ENCODE measurements around the gene NEAT1. TPM values are rescaled to one million over a fixed set of nuclear protein-coding genes. Genes with fewer than 3 reads are reported as not detected.

The NEAT1 gene
- total and polyA plus RNA-seq, 9 of the 15 experiments (the other 6 are each of a cell fraction or from before 2014, with no cell fraction given), result 20.1 to 389 (median 62.8) TPM

- TF ChIP-seq AFF1 (IDR thresholded peaks at IDR 0.05; ENCODE audit: low read depth in 1 of 2, partially characterized antibody in 2 of 2) (peak; percentile 38 to 64), CBFA2T3 (IDR thresholded peaks at IDR 0.05) (no peak; the same call in 1 of the 2 replicates), RBM22 (IDR thresholded peaks at IDR 0.05; ENCODE audit: low read depth, low read length, poor library complexity, severe bottlenecking) (peak; percentile 57), TEAD1 (CRISPR knock-in tag; IDR thresholded peaks at IDR 0.05) (peak; percentile 58 to 77; a peak in 3 of 4 replicates), ZNF197 (CRISPR knock-in tag; IDR thresholded peaks at IDR 0.05; ENCODE audit: low read depth) (no peak), IRF2 (CRISPR knock-in tag; IDR thresholded peaks at IDR 0.05) (no peak), KLF10 (CRISPR knock-in tag; IDR thresholded peaks at IDR 0.05) (peak; percentile 82), ETS1 (conservative IDR thresholded peaks at IDR 0.05; ENCODE audit: control insufficient read depth, low read depth, low read length) (peak; percentile 30; the same call in 1 of the 2 replicates), SUPT5H (IDR thresholded peaks at IDR 0.05) (peak; percentile 91), ERF (CRISPR knock-in tag; IDR thresholded peaks at IDR 0.05) (no peak), ZNF583 (CRISPR knock-in tag; IDR thresholded peaks at IDR 0.05) (no peak), ZNF282 (CRISPR knock-in tag; IDR thresholded peaks at IDR 0.05) (no peak), E2F5 (CRISPR knock-in tag; IDR thresholded peaks at IDR 0.05) (peak; percentile 35; the same call in 1 of the 2 replicates), ZBTB9 (CRISPR knock-in tag; IDR thresholded peaks at IDR 0.05) (0 out of 2 replicates have a peak, but pooled peaks have one; percentile 37), POLR2AphosphoS2 (IDR thresholded peaks at IDR 0.05; ENCODE audit: low read length) (peak; percentile 23; the same call in 1 of the 2 replicates), PHTF2 (CRISPR knock-in tag; IDR thresholded peaks at IDR 0.05) (peak; percentile 86), DDX20 (tag; IDR thresholded peaks at IDR 0.05; ENCODE audit: low read depth) (no peak), XRCC5 (IDR thresholded peaks at IDR 0.05; ENCODE audit: low read depth, low read length) (peak; percentile 39; the same call in 1 of the 2 replicates), ZSCAN32 (CRISPR knock-in tag; IDR thresholded peaks at IDR 0.05) (0 out of 2 replicates have a peak, but pooled peaks have one; percentile 52), ZBED1 (IDR thresholded peaks at IDR 0.05) (peak; percentile 86), POLR2AphosphoS5 (IDR thresholded peaks at IDR 0.05; ENCODE audit: control insufficient read depth, insufficient read depth, low read depth, low read length) (peak; percentile 80)
Measured at GRCh38 chr11:65424205-65425104, 1.9 kb downstream of the NEAT1 start (continued).

Measured in K562 (cell line).